HEK293 (cell line): ENCODE data around the gene PPP1R10.
A peak's percentile ranks its signal among the peaks of the same experiment; 100 is the strongest.

Source experiments
- CTCF ChIA-PET: fragments of 350-600 bp; formaldehyde crosslinking; extraction: SDS; loops from one replicate; lab custom pipeline; 2021; ENCODE audit warnings: antibody characterized with exemption; lab: Yijun Ruan, JAX
- POLR2A ChIA-PET: fragments of 300-600 bp; formaldehyde crosslinking; extraction: SDS; loops from one replicate; lab custom pipeline; 2020; ENCODE audit warnings: antibody characterized with exemption, inconsistent platforms; lab: Yijun Ruan, JAX
- H3K27ac ChIP-seq: fragments of 200-500 bp; sonication (Bioruptor generic); 2 replicates; pipeline ENCODE4 v1.5.1; 2014; ENCODE audit warnings: low read depth, low read length, control low read depth, inconsistent platforms; ENCODE audit errors: extremely low read depth
- H3K36me3 ChIP-seq, 2 experiments: fragments of 200-500 bp in 1 of 2; sonication (Bioruptor generic) in 1 of 2; 1 replicate in 1 of 2; 2 replicates in 1 of 2; pipeline ENCODE4 v1.5.1; 2014 to 2017; ENCODE audit warnings: inconsistent platforms in 2 of 2, low read length in 2 of 2; ENCODE audit not compliant: control insufficient read depth in 2 of 2, insufficient read depth in 1 of 2
- H3K4me1 ChIP-seq: fragments of 200-500 bp; sonication (Bioruptor generic); 2 replicates; pipeline ENCODE4 v1.5.1; 2014; ENCODE audit warnings: mild to moderate bottlenecking, low read length, inconsistent platforms; ENCODE audit not compliant: control insufficient read depth, insufficient read depth
- H3K4me3 ChIP-seq: 2 replicates; pipeline ENCODE4 v1.5.1; 2011; ENCODE audit warnings: low read depth, mild to moderate bottlenecking, control low read depth, low read length, moderate library complexity
- H3K9me3 ChIP-seq: fragments of 200-500 bp; sonication (Bioruptor generic); 2 replicates; pipeline ENCODE4 v1.5.1; 2014; ENCODE audit warnings: low read depth, low read length, inconsistent platforms; ENCODE audit not compliant: control insufficient read depth, insufficient read depth
- GFI1B ChIP-seq: fragments of 450-650 bp; formaldehyde crosslinking; IDR thresholded peaks from 2 replicates; pipeline ENCODE4 v1.5.1; 2016; ENCODE audit warnings: missing biosample characterization, missing genetic modification characterization
- KLF1 ChIP-seq: fragments of 450-650 bp; formaldehyde crosslinking; IDR thresholded peaks from 2 replicates; pipeline ENCODE4 v1.5.1; 2016; ENCODE audit warnings: missing biosample characterization, missing genetic modification characterization
- KLF17 ChIP-seq: fragments of 450-650 bp; formaldehyde crosslinking; IDR thresholded peaks from 2 replicates; pipeline ENCODE4 v1.5.1; 2016; ENCODE audit warnings: missing biosample characterization, missing genetic modification characterization
- MZF1 ChIP-seq: fragments of 450-650 bp; formaldehyde crosslinking; IDR thresholded peaks from 2 replicates; pipeline ENCODE4 v1.5.1; 2017; ENCODE audit warnings: missing biosample characterization, missing genetic modification characterization, borderline replicate concordance
- PRDM4 ChIP-seq: fragments of 450-650 bp; formaldehyde crosslinking; IDR thresholded peaks from 2 replicates; pipeline ENCODE4 v1.5.1; 2017; ENCODE audit warnings: missing biosample characterization, missing genetic modification characterization
- SALL2 ChIP-seq: fragments of 450-650 bp; formaldehyde crosslinking; IDR thresholded peaks from 2 replicates; pipeline ENCODE4 v1.5.0; 2017; ENCODE audit warnings: missing biosample characterization, mild to moderate bottlenecking, missing genetic modification characterization, borderline replicate concordance
- TRIM28 ChIP-seq: IDR thresholded peaks from 2 replicates; pipeline ENCODE4 v1.6.1; 2011; ENCODE audit warnings: low read length, control low read depth, borderline replicate concordance
- ZBTB21 ChIP-seq: fragments of 450-650 bp; formaldehyde crosslinking; IDR thresholded peaks from 2 replicates; pipeline ENCODE4 v1.5.1; 2017; ENCODE audit warnings: missing biosample characterization, missing genetic modification characterization
- ZBTB44 ChIP-seq: fragments of 450-650 bp; IDR thresholded peaks from 2 replicates; pipeline ENCODE4 v1.5.1; 2018; ENCODE audit warnings: missing biosample characterization, mild to moderate bottlenecking, missing genetic modification characterization
- ZFHX2 ChIP-seq: fragments of 450-650 bp; formaldehyde crosslinking; conservative IDR thresholded peaks from 2 replicates; pipeline ENCODE4 v1.5.1; 2016; ENCODE audit warnings: missing biosample characterization, missing genetic modification characterization
- ZNF488 ChIP-seq: fragments of 450-650 bp; formaldehyde crosslinking; IDR thresholded peaks from 2 replicates; pipeline ENCODE4 v1.5.1; 2016; ENCODE audit warnings: missing biosample characterization, missing genetic modification characterization
- ZNF558 ChIP-seq: fragments of 450-650 bp; formaldehyde crosslinking; IDR thresholded peaks from 2 replicates; pipeline ENCODE4 v1.5.1; 2016; ENCODE audit warnings: missing biosample characterization, missing genetic modification characterization
- ZNF560 ChIP-seq: fragments of 450-650 bp; formaldehyde crosslinking; IDR thresholded peaks from 2 replicates; pipeline ENCODE4 v1.5.1; 2017; ENCODE audit warnings: missing biosample characterization, missing genetic modification characterization, borderline replicate concordance
- ZNF571 ChIP-seq: fragments of 450-650 bp; formaldehyde crosslinking; IDR thresholded peaks from 2 replicates; pipeline ENCODE4 v1.5.0; 2017; ENCODE audit warnings: missing biosample characterization, missing genetic modification characterization
- ZNF707 ChIP-seq: fragments of 450-650 bp; formaldehyde crosslinking; IDR thresholded peaks from 2 replicates; pipeline ENCODE4 v1.5.1; 2016; ENCODE audit warnings: missing biosample characterization, missing genetic modification characterization
- ZNF777 ChIP-seq: fragments of 450-650 bp; formaldehyde crosslinking; IDR thresholded peaks from 2 replicates; pipeline ENCODE4 v1.5.1; 2017; ENCODE audit warnings: missing biosample characterization, missing genetic modification characterization, borderline replicate concordance
- ZXDB ChIP-seq: fragments of 450-650 bp; formaldehyde crosslinking; IDR thresholded peaks from 2 replicates; pipeline ENCODE4 v1.5.1; 2016; ENCODE audit warnings: missing biosample characterization, missing genetic modification characterization

PPP1R10 gene

GRCh38 chr6:30625511-30625910, 8.5 kb upstream of the PPP1R10 start (continued):
- TF ChIP-seq ZNF707 (tag by site-specific recombination), result no peak

- no peaks in the 10 kb centered on the region for H3K9me3 ChIP-seq
- peaks cover 42 to 65% of the 10 kb centered on the region in 2 experiments; a peak in 2 of 3 replicates for H3K36me3 ChIP-seq
- POLR2A ChIA-PET, result interaction anchor here (0.6 to 1.4 kb wide), 2 partner anchors 12 to 98 kb away, joined by 3 to 4 read pairs; partner anchors contain the start of gene MDC1
- peaks cover 1% of the 10 kb centered on the region; the same call in 1 of the 2 replicates for H3K4me1 ChIP-seq
- TF ChIP-seq ZNF571 (tag by site-specific recombination) (no peak), PRDM4 (tag by site-specific recombination) (no peak)
- no peak overlapping the region for H3K27ac ChIP-seq
- H3K4me3 ChIP-seq, result no peak overlapping the region
- CTCF ChIA-PET, result no interaction called here
Observed at GRCh38 chr6:30619561-30619960, 2.5 kb upstream of the PPP1R10 start.

- CTCF ChIA-PET, result interaction anchor here (0.5 to 2.0 kb wide), 13 partner anchors 8 to 605 kb away, joined by 3 to 9 read pairs (median 4); partner anchors contain the start of gene ATAT1
- no peak for TF ChIP-seq SALL2
- TF ChIP-seq MZF1 (tag by site-specific recombination), result 0 out of 2 replicates have a peak, but pooled peaks have one; percentile 22
- H3K36me3 ChIP-seq, result peaks cover 32 to 57% of the 10 kb centered on the region in 2 experiments; a peak in 2 of 3 replicates
- H3K4me3 ChIP-seq, result peak overlapping the region; percentile 91
- no peaks in the 10 kb centered on the region for H3K9me3 ChIP-seq
- peak overlapping the region; percentile 88; the same call in 1 of the 2 replicates for H3K27ac ChIP-seq
- H3K4me1 ChIP-seq, result peaks cover 12% of the 10 kb centered on the region
- POLR2A ChIA-PET, result interaction anchor here (0.7 to 1.9 kb wide), 13 partner anchors 8 to 579 kb away, joined by 3 to 11 read pairs (median 4); partner anchors contain the start of genes ATAT1, C6orf136, GNL1 and MDC1
Observed at GRCh38 chr6:30618270-30618797, 1.3 kb upstream of the PPP1R10 start.

GRCh38 chr6:30617565-30618269, 674 bp upstream of the PPP1R10 start, which contains the start of gene MRPS18B:
Gene MRPS18B, plus strand, starts transcription at chr6:30617840. Its CDS starts 26 bp downstream, at chr6:30617866.
- peaks cover 16% of the 10 kb centered on the region for H3K4me1 ChIP-seq
- peaks cover 26 to 50% of the 10 kb centered on the region in 2 experiments; a peak in 2 of 3 replicates for H3K36me3 ChIP-seq
- ChIA-PET POLR2A (interaction anchor here (0.5 to 1.9 kb wide), 19 partner anchors 9 to 580 kb away, joined by 3 to 11 read pairs (median 4); partner anchors contain the start of genes ATAT1, C6orf136, GNL1 and IER3), CTCF (interaction anchor here (0.5 to 2.0 kb wide), 13 partner anchors 9 to 405 kb away, joined by 3 to 9 read pairs (median 4); partner anchors contain the start of genes ATAT1 and TRIM26)
- peak within 1 kb of the TSS; percentile 91 for H3K4me3 ChIP-seq
- H3K9me3 ChIP-seq, result no peaks in the 10 kb centered on the region
- peak within 1 kb of the TSS; percentile 88 for H3K27ac ChIP-seq
- TF ChIP-seq KLF17 (tag by site-specific recombination) (no peak), ZBTB44 (tag by site-specific recombination) (no peak), GFI1B (no peak), KLF1 (peak; percentile 11; the same call in 1 of the 2 replicates), ZBTB21 (peak; percentile 51; the same call in 1 of the 2 replicates), ZNF777 (tag by site-specific recombination) (no peak), ZNF558 (tag by site-specific recombination) (0 out of 2 replicates have a peak, but pooled peaks have one; percentile 41), TRIM28 (peak; percentile 93; the same call in 1 of the 2 replicates), ZXDB (tag by site-specific recombination) (peak; percentile 93), ZNF488 (tag by site-specific recombination) (no peak), ZFHX2 (0 out of 2 replicates have a peak, but pooled peaks have one; percentile 8), ZNF560 (tag by site-specific recombination) (no peak)
